T-helper 1 cell treated with Interleukin-12 subunit alpha and Interleukin-12 subunit beta and Interleukin-4 antibody, amounts not matched to agents 30 μg/mL and 1 μg/mL, for 36 hours (primary cell): ENCODE data around the gene MAP2K5.

Experiments used
- H3K27ac Mint-ChIP-seq: one replicate; pipeline ENCODE4 v1.8.0; 2021; ENCODE audit warnings: mild to moderate bottlenecking, mixed read lengths
- H3K27me3 Mint-ChIP-seq: one replicate; pipeline ENCODE4 v1.8.0; 2021; ENCODE audit warnings: low read depth, mixed read lengths
- H3K36me3 Mint-ChIP-seq: one replicate; pipeline ENCODE4 v1.8.0; 2021; ENCODE audit warnings: low read depth, mixed read lengths
- H3K4me1 Mint-ChIP-seq: one replicate; pipeline ENCODE4 v1.8.0; 2021; ENCODE audit warnings: low read depth, mixed read lengths
- H3K4me3 Mint-ChIP-seq: one replicate; pipeline ENCODE4 v1.8.0; 2021; ENCODE audit warnings: mild to moderate bottlenecking, moderate library complexity, mixed read lengths
- H3K9me3 Mint-ChIP-seq: one replicate; pipeline ENCODE4 v1.8.0; 2021; ENCODE audit warnings: mixed read lengths

The MAP2K5 gene

DNA sequence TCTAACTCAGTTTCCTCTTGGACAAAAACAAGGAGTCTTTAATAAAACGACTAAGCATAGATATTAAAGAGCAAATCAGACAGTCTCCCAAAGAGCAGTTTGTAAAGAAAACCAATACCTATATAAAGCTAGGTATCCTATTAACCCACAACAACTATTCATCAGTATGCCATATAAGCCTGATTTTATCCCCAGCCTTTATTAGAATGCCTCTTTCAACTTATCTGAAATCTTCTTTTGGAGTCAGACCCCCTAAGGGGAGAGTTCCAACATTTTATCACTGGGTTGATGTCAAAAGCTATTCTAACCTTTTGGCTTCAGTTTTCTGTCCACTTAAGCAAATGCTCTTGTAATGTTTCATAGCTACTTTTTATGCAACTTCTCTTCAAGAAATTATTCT, 17.8 kb downstream of the MAP2K5 start:
- Mint-ChIP-seq H3K27ac (no peak overlapping the region), H3K4me1 (peaks cover 12% of the 10 kb centered on the region), H3K27me3 (no peaks in the 10 kb centered on the region), H3K9me3 (peaks cover 7% of the 10 kb centered on the region), H3K36me3 (peaks cover 28% of the 10 kb centered on the region), H3K4me3 (no peak overlapping the region)

DNA sequence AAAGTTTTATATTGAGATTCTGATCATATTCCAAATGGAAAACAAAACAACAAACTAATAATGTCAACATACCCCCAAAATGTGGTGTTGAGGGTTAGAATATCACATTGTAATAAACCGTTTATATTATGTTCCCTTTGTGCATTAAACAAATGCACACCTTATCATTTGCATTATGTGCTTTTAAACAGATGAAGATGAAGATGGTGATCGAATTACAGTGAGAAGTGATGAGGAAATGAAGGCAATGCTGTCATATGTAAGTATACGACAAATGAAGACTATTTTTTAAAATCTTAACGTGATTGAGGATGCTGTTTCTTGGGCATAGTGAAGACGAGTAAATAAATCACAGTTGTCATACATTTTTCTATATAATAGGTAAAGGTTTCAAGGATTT, 20.6 kb downstream of the MAP2K5 start:
- Mint-ChIP-seq H3K4me3 (no peak overlapping the region), H3K4me1 (peaks cover 15% of the 10 kb centered on the region), H3K36me3 (peaks cover 33% of the 10 kb centered on the region), H3K27me3 (no peaks in the 10 kb centered on the region), H3K27ac (no peak overlapping the region), H3K9me3 (peaks cover 6% of the 10 kb centered on the region)

DNA sequence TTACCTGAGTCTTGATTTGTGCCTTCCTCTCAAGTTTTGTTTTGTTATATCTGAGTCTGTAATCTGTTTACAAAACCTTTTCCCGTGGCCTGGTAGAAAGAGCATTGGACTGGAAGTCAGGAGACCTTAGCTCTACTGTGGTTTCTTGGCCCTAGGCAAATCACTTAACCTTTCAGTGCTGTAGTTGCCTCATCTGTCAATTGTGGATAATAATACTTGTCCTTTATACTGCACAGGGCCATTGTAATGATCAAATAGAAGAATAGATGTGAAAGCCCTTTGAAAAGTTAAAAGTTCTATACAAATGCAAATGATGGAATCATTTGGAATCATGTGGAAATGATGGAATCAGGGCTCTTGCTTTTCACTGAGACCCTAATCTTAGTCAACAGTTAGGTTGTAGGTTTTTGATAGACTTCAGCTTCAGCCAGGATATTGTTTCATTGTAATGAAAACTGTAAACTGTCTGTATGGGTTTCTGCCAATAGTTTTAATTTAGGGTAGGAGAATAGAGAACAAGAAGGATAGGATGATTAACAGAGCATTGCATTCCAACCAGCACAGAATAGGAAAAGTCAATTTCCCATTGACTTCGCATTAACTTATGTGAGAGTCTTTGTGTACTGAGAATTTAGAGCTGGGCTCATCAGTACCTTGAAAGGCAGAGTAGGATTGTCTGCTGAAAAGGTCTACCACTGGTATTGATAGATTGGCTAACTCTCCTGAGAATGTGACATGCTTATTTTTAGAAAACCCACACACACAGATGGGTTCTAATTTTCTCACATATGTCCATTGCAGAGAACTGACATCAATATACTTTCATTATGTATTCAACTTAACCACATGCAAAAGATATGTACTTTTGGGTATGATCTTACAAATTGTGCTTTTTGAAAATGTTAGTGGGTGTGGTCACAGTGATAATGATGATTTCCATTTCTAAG, 21.8 kb downstream of the MAP2K5 start:
- H3K4me1 Mint-ChIP-seq, result peaks cover 15% of the 10 kb centered on the region
- no peaks in the 10 kb centered on the region for H3K27me3 Mint-ChIP-seq
- H3K36me3 Mint-ChIP-seq, result peaks cover 28% of the 10 kb centered on the region
- H3K4me3 Mint-ChIP-seq, result no peak overlapping the region
- no peaks in the 10 kb centered on the region for H3K9me3 Mint-ChIP-seq
- no peak overlapping the region for H3K27ac Mint-ChIP-seq

DNA sequence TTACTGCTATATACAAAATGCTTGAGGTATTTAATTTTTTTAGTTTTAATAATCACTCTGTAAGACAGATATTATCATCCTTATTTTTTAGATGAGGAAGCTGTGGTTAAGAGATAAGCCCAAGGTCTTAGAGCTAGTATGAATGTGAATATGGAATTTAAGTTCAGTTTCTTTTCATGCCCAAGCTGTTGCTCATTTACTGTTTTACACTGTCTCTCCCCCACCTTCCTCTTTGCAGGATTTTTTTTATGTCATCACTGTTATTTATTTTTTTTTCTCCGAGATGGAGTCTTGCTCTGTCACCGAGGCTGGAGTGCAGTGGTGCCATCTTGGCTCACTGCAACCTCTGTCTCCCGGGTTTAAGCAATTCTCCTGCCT, 22.5 kb downstream of the MAP2K5 start:
- no peak overlapping the region for H3K27ac Mint-ChIP-seq
- peaks cover 15% of the 10 kb centered on the region for H3K4me1 Mint-ChIP-seq
- H3K9me3 Mint-ChIP-seq, result no peaks in the 10 kb centered on the region
- H3K4me3 Mint-ChIP-seq, result no peak overlapping the region
- H3K36me3 Mint-ChIP-seq, result peaks cover 23% of the 10 kb centered on the region
- no peaks in the 10 kb centered on the region for H3K27me3 Mint-ChIP-seq

DNA sequence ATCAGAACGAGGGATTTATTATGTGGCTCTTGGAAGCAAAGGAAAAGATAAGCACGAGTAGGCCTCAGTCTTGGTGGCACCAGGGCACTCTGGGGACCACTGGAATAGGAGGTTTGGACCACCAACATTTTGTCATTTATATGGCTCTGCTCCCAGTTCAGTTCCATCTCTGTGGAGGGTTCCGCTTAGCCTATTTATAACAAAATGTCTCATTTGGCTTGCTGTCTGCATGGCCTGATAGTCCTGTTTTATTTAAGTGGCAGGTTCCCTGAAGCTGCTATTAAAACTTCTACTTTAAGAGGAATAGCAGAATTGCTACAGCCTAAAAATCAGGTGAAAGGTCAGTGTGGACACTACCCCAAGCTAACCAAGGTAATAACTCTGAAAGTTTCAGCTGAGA, 27.2 kb downstream of the MAP2K5 start:
- Mint-ChIP-seq H3K27ac (no peak overlapping the region), H3K36me3 (peaks cover 19% of the 10 kb centered on the region), H3K9me3 (no peaks in the 10 kb centered on the region), H3K4me3 (no peak overlapping the region), H3K4me1 (peaks cover 5% of the 10 kb centered on the region), H3K27me3 (no peaks in the 10 kb centered on the region)

DNA sequence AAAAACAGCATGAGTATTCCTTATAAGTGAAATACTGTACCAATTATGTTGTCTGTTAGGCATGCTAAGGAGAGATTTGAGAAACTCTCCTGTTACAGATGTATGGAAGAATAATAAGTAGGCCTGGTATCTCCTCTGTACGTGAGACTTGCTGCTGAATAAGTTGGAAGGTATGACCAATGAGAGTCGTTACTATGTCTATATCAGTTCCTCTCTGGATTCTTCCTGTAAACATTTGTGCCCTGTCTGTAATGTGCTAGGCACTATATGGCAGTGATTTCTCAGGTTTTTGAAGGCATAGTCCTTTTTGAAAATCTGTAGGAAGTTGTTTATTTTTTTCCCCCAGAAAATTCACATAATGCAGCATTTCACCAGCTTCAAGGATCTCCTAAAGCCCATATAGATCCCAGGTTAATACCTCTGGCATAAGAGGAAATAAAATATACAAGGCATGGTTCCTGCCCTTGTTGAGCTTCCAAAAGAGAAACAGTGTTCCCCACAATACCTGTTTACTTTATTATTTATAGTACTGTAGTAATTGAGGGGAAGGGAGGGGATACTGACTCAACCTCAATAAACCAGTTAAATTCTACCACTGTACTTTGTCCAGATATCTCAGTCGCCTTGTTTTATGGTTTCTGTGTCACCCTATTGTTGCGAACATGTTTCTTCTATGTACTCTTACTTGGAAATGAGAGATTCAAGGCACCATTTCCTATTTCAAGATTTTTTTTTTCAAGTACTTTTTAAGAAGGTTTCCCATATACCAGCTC, 28.6 kb downstream of the MAP2K5 start:
- Mint-ChIP-seq H3K4me3 (no peak overlapping the region), H3K27me3 (no peaks in the 10 kb centered on the region), H3K36me3 (peaks cover 12% of the 10 kb centered on the region), H3K27ac (no peak overlapping the region), H3K4me1 (peaks cover 3% of the 10 kb centered on the region), H3K9me3 (no peaks in the 10 kb centered on the region)

DNA sequence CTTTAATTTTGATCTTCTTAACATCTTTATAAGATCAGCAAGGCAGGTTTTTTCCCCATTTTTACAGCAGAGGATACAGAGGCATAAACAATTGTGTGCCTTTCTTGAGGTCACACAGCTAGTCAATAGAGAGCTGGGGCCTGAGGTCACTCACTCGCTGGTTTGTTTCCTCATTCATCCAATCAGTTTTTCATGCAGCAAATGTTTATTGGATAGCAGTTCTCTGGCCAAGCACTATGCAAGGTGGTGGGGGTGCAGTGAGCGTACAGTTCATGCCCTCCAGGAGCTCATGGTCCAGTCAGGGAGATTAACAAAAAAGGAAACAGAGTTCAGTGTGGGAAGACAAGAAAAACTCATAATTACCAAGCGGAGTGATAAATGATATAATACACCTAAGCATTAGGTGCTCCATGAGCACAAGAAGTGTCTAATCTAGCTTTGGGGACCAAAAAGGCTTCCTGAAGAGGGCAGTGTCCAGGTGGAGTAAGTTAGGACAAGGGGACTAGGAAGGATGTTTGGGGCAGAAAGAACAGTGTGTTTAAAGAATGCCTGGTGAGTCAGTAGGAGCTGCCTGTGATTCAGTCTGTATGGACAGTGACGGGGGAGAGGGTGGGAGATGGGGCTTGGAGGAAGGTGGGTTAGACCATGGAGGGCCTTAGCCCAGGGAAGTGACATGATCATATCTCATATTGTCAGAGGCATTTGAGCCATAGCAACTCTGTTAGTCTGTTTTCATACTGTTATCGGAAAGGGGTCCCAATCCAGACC, 29.3 kb downstream of the MAP2K5 start:
- H3K36me3 Mint-ChIP-seq, result peaks cover 12% of the 10 kb centered on the region

DNA sequence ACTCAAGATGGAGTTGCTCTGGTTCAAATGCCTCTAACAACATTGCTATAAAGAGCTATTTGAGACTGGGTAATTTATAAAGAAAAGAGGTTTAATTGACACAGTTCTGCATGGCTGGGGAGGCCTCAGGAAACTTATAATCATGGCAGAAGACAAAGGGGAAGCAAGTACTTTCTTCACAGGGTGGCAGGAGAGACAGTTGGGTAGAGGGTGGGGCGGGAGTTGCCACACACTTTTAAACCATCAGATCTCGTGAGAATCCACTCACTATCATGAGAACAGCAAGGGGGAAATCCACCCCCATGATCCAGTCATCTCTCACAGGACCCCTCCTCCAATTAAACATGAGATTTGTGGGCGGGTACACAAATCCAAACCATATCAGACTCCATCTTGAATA, 30.7 kb downstream of the MAP2K5 start:
- H3K36me3 Mint-ChIP-seq, result peaks cover 8% of the 10 kb centered on the region
- no peak overlapping the region for H3K27ac Mint-ChIP-seq

More for the DNA sequence above, 29.3 kb downstream of the MAP2K5 start:
- Mint-ChIP-seq H3K4me3 (no peak overlapping the region), H3K27ac (no peak overlapping the region), H3K9me3 (no peaks in the 10 kb centered on the region), H3K27me3 (no peaks in the 10 kb centered on the region), H3K4me1 (peaks cover 3% of the 10 kb centered on the region)

DNA sequence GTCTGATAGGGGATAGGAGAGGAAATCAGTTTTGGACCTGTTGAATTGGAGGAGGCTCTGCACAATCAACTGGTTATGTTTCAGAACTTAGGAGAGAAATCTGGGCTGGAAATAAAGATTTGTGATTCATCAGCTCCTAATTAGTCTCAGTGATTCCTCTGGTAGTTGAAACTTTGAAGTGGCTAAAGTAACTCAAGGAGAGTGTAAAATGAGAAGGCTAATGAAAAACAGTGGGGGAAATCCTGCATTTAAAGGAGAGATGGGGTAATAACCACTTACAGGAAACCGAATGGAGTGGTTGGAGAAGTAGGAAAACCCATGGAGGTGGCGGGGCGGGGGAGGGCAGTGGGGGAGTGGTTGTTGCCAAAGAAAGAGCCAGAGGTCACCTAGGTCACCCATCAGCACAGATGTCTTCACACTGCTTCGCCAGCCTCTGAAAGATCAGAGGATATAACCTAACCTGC, 32.6 kb downstream of the MAP2K5 start:
- Mint-ChIP-seq H3K9me3 (no peaks in the 10 kb centered on the region), H3K36me3 (peaks cover 4% of the 10 kb centered on the region), H3K4me1 (no peaks in the 10 kb centered on the region), H3K27ac (no peak overlapping the region), H3K27me3 (no peaks in the 10 kb centered on the region), H3K4me3 (no peak overlapping the region)

More for the DNA sequence above, 30.7 kb downstream of the MAP2K5 start:
- H3K4me3 Mint-ChIP-seq, result no peak overlapping the region
- H3K4me1 Mint-ChIP-seq, result no peaks in the 10 kb centered on the region
- no peaks in the 10 kb centered on the region for H3K27me3 Mint-ChIP-seq
- no peaks in the 10 kb centered on the region for H3K9me3 Mint-ChIP-seq

DNA sequence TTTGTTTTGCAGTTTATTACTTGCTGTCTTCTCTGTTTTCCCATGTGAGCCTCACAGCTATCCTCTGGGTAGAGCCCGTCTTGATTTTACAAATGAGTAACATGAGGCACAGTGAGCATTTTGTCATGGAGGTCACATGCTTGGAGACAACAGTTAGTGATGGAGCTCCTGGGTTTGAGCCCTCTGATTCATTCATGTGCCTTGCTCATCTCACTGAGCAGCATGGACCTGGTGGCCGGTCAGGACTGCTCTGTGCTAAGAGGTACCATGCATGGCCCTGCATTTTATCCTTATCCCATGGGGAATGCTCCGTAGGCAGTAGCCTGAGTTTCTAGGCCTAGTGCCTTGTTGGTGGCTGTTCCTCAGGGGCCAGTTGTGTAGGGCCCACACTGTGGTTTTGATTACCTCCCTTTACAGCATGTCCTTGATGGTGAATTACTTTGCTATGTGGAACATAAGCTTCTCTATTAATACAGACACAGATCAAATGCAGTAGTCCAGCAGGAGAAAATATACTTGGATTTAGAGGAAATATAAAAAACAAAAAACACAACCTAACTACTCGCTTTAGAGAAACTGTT, 35.6 kb downstream of the MAP2K5 start:
- Mint-ChIP-seq H3K27me3 (no peaks in the 10 kb centered on the region), H3K9me3 (no peaks in the 10 kb centered on the region), H3K4me1 (no peaks in the 10 kb centered on the region), H3K36me3 (peaks cover 4% of the 10 kb centered on the region), H3K4me3 (no peak overlapping the region), H3K27ac (no peak overlapping the region)

DNA sequence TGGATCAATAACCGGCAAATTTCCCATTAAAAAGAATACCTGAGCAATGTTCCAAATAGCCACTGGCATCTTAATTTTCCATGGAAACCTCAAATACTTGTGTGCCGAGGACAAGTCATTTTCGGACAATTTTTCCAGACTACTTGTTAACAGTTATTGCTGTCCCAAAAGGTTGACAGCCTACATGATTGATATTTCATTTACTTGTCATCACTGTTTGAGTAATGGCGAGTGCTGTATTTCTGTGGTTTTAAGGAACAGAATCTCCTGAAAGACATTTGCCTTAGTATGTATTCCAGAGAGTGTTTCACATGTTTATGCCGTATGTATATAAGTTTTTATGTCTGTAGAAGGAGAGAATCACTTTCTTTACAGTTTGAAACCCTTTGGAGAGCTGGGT, 36.7 kb downstream of the MAP2K5 start:
- H3K27me3 Mint-ChIP-seq, result no peaks in the 10 kb centered on the region
- H3K36me3 Mint-ChIP-seq, result peaks cover 1% of the 10 kb centered on the region
- H3K4me1 Mint-ChIP-seq, result no peaks in the 10 kb centered on the region
- H3K27ac Mint-ChIP-seq, result no peak overlapping the region
- H3K9me3 Mint-ChIP-seq, result no peaks in the 10 kb centered on the region
- H3K4me3 Mint-ChIP-seq, result no peak overlapping the region

DNA sequence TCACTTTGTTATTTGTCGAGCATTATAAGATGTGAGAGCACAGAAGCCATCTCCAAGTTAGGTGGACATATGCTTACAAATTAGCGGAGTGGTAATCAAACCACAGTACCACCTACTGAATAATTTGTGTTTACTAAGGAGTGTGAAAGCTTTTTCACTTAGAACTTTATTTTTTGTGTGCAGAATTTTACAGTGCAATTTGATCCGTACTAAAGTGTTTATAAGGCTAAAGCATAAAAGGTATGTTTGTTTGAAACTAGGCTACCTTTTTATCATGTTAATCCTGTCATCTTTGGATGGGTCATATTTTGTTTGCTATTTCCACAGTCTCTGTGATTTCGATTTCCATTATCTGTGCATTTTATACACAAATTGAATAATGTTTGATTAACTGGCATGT, 37.5 kb downstream of the MAP2K5 start:
- H3K9me3 Mint-ChIP-seq, result no peaks in the 10 kb centered on the region
- H3K4me3 Mint-ChIP-seq, result no peak overlapping the region
- peaks cover 3% of the 10 kb centered on the region for H3K36me3 Mint-ChIP-seq
- H3K27ac Mint-ChIP-seq, result no peak overlapping the region
- H3K4me1 Mint-ChIP-seq, result no peaks in the 10 kb centered on the region
- H3K27me3 Mint-ChIP-seq, result no peaks in the 10 kb centered on the region

DNA sequence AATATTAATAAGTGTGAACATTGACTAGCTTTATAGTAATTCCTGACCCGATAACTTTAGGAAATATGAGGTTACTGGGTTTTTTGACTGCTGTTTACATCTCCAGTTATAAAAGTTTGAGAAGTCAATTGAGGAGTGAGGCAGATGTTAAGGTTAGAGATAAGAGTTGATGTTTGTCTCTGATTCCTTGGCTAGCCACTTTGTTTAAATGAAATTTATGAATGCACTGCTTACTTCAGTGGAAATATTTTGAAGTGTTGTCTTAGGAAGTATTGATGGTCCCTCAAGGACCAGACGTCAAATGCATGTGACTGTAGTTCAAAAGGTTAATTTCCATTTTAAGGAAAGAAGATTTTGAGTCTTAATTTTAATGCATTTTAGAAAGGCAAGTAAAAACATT, 41.7 kb downstream of the MAP2K5 start:
- no peaks in the 10 kb centered on the region for H3K4me1 Mint-ChIP-seq
- H3K27me3 Mint-ChIP-seq, result no peaks in the 10 kb centered on the region
- no peaks in the 10 kb centered on the region for H3K9me3 Mint-ChIP-seq
- H3K27ac Mint-ChIP-seq, result no peak overlapping the region
- H3K36me3 Mint-ChIP-seq, result peaks cover 17% of the 10 kb centered on the region
- H3K4me3 Mint-ChIP-seq, result no peak overlapping the region

DNA sequence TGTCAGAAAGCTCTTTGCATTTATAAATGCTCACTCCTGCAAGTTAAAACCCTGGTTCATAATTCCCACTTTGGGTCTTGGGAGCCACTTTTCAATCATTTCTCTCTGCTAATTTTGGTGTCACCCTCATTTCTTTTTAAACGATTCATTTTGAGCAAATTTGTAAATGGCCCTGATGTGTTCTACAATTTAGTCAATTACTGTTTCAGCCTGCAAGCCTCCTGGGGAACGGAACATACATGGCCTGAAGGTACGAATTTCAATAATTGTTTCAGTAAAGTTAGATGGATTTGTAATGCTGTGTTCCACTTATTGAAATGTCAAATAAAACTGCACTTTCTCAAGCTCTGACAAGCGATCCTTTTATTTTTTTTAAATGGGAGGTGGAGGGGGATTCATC, 43.2 kb downstream of the MAP2K5 start:
- H3K27me3 Mint-ChIP-seq, result no peaks in the 10 kb centered on the region
- H3K27ac Mint-ChIP-seq, result no peak overlapping the region
- H3K9me3 Mint-ChIP-seq, result no peaks in the 10 kb centered on the region
- H3K36me3 Mint-ChIP-seq, result peaks cover 18% of the 10 kb centered on the region
- no peak overlapping the region for H3K4me3 Mint-ChIP-seq
- no peaks in the 10 kb centered on the region for H3K4me1 Mint-ChIP-seq
